Activated CD8-positive, alpha-beta memory T cell treated with anti-CD3 and anti-CD28 coated beads for 1 hour (primary cell): ENCODE data around the gene MITF.
"Not testable (repeated sequence)": the region's sequence is repeated elsewhere in the genome, so short reads cannot be mapped to it uniquely, and the experiment has no call there.

ENCODE experiments used
- DNase-seq, 2 donors: peaks; one replicate each; pipeline ENCODE4 v3.0.0-alpha.2; 2020; ENCODE audit warnings: low read depth in 1 of 2; ENCODE audit errors: extremely low read depth in 1 of 2

MITF gene

GRCh38 chr3:69901802-69902201 is 162.5 kb downstream of the MITF start:
- no peak for DNase-seq

DNA sequence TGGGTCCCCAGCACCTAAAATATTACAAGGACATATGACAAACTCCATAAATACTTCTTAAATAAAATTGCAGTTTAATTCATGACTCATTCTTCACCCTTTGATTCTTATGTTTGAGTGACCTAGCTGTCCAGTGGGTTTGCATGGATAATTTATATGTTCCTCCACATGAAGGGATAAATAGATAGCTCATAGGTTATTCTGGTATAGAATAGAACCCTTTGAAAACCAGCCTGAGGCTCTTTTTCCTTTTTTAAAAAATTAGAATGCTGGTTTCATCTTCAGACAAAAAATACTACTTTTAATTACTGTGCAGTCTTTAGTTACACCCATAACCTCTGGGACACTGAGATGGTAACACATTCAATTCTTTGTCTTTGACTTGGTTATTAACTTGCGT is 163.1 kb downstream of the MITF start:
- DNase-seq: no peak

DNA sequence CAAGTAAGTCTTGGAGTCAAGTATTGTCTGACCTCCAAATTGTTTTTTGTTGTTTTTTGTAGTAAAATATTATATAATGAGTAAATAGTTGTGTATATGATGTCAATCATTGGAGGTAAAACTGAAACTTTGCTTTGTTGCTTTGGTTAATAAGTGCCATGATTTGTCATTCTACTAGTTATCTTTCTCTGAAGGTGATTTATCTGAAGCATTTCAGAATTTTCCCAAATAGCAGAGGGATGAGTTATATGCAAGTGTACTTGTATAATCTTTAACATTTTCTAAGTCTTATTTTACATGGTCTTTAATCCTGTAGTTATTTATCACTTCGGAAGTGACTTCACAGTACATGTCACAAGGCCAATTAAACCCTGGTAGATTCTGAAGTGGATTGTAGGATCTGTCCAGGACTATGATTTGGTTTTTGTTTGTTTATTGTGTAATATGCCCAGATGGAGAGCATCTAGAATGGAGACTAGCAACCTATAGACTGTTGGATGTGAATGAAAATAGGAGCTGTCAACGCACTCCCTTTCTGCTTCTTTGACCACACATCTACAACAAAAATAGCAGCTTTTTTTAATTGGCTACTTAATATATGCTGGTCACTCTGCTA is 167.2 kb downstream of the MITF start:
- DNase-seq: no peak

GRCh38 chr3:69907554-69907953 is 168.3 kb downstream of the MITF start:
- no peak for DNase-seq

- DNase-seq: not testable (repeated sequence)
Measured at GRCh38 chr3:69909859-69910258, 170.6 kb downstream of the MITF start.

GRCh38 chr3:69913422-69913821 is 174.2 kb downstream of the MITF start:
- no peak for DNase-seq

GRCh38 chr3:69914395-69914794 is 175.1 kb downstream of the MITF start:
- no peak for DNase-seq

DNA sequence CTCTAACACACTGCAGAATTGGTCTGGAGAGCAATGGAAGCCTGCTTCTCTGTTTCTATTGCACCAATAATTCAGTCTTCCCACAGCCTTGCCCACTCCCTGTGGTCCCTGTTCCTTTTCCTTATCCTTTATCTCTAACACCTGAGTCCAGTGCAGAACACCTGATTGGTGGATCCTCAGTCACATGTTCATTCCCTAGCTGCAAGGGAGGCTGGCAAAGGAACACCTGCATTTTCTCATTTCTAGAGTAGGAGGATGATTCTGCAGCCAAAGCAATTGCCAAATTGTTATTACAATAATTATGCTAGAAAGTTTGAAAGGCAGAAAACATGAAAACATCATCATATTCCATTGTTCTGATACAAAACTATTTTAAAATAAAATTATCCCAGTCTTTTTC is 176.5 kb downstream of the MITF start:
- DNase-seq: no peak

GRCh38 chr3:69920009-69920408 is 180.7 kb downstream of the MITF start:
- not testable (repeated sequence) for DNase-seq

DNA sequence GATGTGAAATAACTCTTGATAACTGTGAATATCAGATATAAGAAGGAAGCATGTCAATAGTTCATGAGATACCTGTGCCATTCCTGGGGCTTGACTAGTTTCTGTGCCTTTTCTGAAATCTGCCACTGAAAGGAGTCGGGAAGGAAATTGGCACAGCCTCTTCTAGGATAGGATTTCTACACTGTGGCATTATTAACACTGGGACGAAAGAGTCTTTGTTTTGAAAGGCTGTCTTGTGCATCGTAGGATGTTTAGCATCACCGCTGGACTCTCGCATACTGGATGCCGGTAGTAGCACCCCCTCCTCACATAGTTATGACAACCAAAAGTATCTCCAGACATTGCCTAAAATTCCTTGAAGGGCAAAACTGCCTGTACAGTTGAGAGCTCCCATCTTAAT is 182.4 kb downstream of the MITF start:
- no peak for DNase-seq

DNA sequence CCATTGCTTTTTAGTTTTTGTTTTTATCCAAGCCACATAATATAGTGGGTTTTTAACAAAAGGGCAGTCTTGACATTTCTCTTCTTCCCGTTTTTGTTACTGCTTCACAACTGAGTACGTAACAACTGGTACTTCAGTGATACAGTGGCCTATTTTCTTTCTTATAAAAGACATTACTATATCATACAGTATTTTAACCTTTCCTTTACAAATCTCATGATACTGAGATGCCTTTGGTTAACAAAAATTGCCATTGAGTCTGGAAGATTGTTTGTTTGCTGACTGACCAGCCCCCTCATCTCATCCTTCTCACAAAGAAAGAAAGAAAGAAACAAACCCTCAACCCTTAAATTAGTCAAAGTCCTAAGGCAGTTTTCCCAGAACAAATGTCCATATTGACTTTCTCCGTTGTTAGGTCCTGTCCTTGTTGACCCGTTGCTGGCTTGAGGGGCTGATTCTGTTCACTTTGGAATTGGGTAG is 183.3 kb downstream of the MITF start:
- DNase-seq: no peak

DNA sequence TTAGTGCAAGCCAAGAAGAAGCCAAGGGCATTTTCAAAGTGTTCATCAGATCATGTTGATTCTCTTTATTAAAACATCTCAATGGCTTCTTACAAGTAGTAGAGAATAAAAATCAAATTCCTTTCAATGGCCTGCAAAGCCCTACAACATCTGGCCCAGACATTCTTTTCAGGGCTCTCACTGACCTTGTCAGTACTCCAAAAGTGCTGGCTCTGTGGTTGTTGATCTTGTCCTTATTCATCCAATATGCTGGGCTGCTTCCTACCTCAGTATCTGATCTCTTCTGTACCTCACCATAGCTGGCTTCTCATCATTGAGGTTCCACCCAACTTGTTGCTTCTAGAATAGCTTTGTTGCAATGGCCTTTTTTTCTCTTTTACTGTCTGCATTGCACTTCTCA is 186.2 kb downstream of the MITF start:
- no peak for DNase-seq

DNA sequence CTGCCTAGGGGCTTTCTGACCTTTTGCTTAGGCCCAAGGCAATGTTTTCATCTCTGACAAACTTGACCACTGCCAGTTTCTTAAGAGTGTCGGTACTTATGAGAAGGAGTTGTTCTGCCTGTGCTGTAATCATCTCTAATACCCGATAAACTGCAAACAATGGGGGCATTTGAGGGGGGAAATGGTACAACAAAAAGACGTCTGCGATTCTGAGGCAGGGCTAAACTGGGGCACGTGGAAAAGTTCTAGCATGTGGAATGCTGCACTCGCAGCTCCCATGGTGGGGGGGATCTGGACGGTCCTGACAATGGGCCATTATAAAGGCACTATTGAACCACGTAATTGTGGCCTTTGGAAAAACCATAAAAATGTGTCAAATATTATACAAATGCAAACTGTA is 187.1 kb downstream of the MITF start:
- DNase-seq: no peak

- no peak for DNase-seq
Measured at GRCh38 chr3:69927571-69927970, 188.3 kb downstream of the MITF start.

DNA sequence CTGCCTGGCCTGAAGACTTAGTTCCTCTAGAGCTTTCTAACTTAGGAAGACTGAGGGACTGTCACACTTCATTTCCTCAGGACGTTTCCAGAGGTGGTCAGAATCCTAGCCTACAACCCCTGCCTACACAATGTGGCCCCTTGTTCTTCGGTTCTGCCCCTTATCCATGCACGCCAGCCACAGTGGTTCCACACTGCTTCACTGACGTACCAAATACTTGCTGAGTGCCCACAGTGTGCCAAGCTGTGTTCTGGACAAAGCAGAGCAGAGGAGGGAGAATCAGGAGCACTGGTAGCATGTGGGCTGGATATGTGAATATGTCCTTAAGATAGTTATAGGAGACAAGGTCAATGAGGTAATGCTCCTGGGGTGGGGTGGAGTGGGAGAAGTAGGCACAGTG is 189.8 kb downstream of the MITF start:
- no peak for DNase-seq

DNA sequence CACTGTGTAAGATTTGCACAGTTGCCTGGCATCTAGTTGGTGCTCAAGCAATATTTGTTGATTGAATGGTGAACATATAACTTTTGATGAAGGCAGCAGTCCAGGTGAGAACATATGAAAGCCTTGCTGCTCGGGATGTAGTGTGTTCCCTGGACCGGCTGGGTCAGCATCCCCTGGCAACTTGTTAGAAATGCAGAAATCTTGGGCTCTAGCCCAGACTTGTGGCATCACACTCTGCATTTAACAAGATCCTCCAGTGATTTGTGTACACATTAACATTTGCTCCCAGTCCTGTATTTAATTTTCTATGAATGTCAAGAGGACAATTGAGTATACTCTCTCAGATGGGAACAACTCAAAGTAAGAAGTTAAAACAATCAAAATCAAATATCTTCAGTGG is 191.3 kb downstream of the MITF start:
- no peak for DNase-seq

DNA sequence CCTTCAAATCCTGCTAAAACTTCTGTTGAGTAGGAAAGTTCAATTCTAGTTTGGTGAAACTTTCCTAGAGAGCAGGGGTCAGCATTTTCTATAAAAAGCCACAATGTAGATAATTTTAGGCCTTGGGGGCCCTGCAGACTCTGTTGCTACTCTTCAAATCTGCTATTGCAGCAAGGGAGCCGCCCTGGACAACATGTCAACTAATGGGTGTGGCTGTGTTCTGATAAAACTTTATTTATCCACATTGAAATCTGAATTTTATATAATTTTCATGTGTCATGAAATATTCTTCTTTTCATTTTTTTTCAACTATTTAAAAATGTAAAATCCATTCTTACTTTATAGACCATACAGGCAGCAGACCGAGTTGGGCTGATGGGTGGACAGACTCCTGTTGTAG is 192.8 kb downstream of the MITF start:
- DNase-seq: no peak

DNA sequence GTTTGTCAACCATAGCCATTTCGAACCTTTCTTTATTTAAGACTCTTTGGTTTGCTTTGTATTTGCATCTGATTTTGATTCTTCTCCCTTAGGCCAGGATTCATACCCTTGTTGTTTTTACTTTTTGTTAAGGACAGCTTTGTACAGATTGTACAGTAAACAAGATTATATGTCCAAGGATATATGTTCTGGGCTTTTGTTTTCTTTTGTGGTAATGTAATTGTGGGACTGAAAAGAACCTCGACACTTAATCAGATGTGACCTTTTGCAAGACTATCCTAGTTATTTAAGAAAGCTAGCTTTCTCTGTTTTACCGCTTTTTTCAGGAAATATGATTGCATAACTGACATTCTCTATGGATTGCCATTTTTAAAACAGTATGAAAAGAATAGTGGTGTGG is 193.2 kb downstream of the MITF start:
- no peak for DNase-seq

DNA sequence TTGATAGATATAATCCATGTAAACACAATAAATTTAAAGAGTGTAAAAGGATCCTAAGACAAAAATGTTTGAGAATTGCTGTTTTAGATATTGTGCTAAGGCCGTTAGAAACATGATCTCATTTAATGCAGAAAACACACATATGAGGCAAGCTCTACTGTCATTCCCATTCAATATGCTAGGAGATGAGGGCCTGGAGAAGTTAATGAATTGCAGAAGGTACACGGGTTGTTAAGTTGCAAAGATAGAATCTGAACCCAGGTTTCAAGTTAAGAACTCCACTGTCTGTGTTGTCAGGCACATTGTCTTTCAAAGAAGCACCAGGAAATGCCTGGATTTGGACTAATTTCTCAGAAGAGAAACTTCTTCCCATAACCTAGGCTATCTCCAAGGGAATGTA is 195.1 kb downstream of the MITF start:
- no peak for DNase-seq

DNA sequence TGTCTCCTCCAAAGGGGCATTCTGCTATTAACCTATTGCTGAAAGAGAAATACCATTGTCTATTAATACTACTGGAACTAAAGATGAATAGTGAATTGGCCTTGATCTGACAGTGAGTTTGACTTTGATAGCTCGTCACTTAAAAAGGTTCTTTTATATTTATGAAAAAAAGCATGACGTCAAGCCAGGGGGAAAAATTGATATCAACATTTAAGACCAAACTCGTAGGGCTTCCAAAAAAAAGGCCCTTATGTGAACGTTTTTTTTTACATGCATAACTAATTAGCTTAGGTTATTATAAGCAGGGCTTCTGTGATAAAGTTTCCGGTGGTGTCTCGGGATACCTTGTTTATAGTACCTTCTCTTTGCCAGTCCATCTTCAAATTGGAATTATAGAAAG is 197.0 kb downstream of the MITF start:
- DNase-seq: no peak

DNA sequence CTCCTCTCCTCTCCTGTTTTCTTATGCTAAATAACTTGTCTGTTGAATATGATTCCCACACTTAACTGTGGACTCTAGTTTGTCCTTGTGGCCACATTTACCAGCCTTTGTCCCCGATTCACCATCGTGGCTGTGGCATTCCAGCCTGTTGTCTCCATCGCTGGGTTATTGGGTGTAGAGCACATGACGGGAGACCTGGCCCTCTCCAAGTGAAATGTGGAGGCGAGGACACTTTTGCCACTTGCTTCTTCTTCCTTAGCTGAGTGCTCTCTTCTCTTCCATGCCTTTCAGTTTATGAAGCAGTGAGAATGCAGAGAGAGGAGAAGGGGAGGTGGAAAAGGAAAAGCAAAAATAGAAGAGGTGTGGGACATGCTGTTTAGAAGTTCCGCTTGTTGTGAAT is 198.8 kb downstream of the MITF start:
- no peak for DNase-seq

- no peak for DNase-seq
Measured at GRCh38 chr3:69938931-69939330, 199.7 kb downstream of the MITF start.

DNA sequence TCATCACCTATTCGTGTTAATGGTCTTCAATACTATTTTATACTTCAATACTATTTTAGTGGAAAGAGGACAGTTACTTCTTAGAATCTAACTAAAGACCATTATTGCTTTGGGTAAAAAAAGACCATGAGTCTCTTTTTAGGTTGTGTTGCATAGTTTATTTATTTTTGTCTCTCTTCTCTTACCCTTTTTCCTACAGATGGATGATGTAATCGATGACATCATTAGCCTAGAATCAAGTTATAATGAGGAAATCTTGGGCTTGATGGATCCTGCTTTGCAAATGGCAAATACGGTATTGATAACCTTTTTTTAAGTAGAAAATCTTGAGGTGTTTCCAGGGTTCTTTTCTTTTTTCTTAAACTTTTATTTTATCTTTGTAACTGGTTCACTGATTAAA is 201.8 kb downstream of the MITF start:
- DNase-seq: no peak
